K562 (cell line): ENCODE results near the gene TMEM158. TPM values are rescaled to one million over a fixed set of nuclear protein-coding genes. Genes with fewer than 3 reads are reported as not detected.

Experiments used
- DMBX1 ChIP-seq: fragments of 250-450 bp; sonication (Bioruptor Pico); IDR thresholded peaks from 2 replicates; pipeline ENCODE4 v1.8.0; 2022; ENCODE audit warnings: inconsistent platforms, mild to moderate bottlenecking, moderate library complexity, borderline replicate concordance
- EGR1 ChIP-seq: fragments of 450-650 bp; conservative IDR thresholded peaks from 2 replicates; pipeline ENCODE4 v1.6.1; 2017; ENCODE audit warnings: mild to moderate bottlenecking
- FOXP1 ChIP-seq: sonication (generic); formaldehyde crosslinking; IDR thresholded peaks from 2 replicates; pipeline ENCODE4 v1.8.0; 2022; ENCODE audit warnings: mild to moderate bottlenecking, missing genetic modification reagents
- GATAD2B ChIP-seq: fragments of 450-650 bp; IDR thresholded peaks from 2 replicates; pipeline ENCODE4 v1.6.1; 2017; ENCODE audit warnings: mild to moderate bottlenecking, borderline replicate concordance
- HDAC3 ChIP-seq: fragments of 450-650 bp; IDR thresholded peaks from 2 replicates; pipeline ENCODE4 v1.6.1; 2018; ENCODE audit warnings: borderline replicate concordance, mild to moderate bottlenecking, moderate library complexity; ENCODE audit not compliant: partially characterized antibody
- KLF16 ChIP-seq: IDR thresholded peaks from 2 replicates; pipeline ENCODE4 v1.6.1; 2016; ENCODE audit warnings: antibody characterized with exemption
- MEIS2 ChIP-seq: fragments of 450-650 bp; IDR thresholded peaks from 2 replicates; pipeline ENCODE4 v1.6.1; 2014; ENCODE audit warnings: mild to moderate bottlenecking; ENCODE audit not compliant: partially characterized antibody
- SIN3A ChIP-seq, 2 experiments: fragments of 150-350 bp in 1 of 2; IDR thresholded peaks; 2 replicates each; pipeline ENCODE4 v1.6.1; 2011 to 2016; ENCODE audit warnings: borderline replicate concordance in 2 of 2, low read depth in 2 of 2, low read length in 2 of 2, mild to moderate bottlenecking in 2 of 2, moderate library complexity in 2 of 2; ENCODE audit not compliant: control insufficient read depth in 1 of 2
- TCF3 ChIP-seq: sonication (generic); formaldehyde crosslinking; IDR thresholded peaks from 2 replicates; pipeline ENCODE4 v1.4.0; 2020; ENCODE audit warnings: mild to moderate bottlenecking, missing genetic modification reagents
- ZKSCAN3 ChIP-seq: fragments of 250-450 bp; sonication (Bioruptor Pico); IDR thresholded peaks from 2 replicates; pipeline ENCODE4 v1.4.0; 2020
- ZNF551 ChIP-seq: fragments of 250-450 bp; sonication (Bioruptor Pico); IDR thresholded peaks from 2 replicates; pipeline ENCODE4 v1.5.0; 2021; ENCODE audit warnings: mild to moderate bottlenecking, moderate library complexity
- polyA plus RNA-seq, 8 experiments: library from polyadenylated mRNA; depleted of rRNA in 4 of 8; stranded (reverse) in 5 of 8; unstranded in 3 of 8; fragments of >200 nt; fragmentation: Nextera tagmentation in 2 of 8; fragmentation: Illumina TruSeq in 1 of 8; extraction: Ambion mirVana in 2 of 8; extraction: Trizol in 1 of 8; gene quantifications; 2 replicates each; pipeline versions ENCODE4 v1.2.1 to v1.2.3, GENCODE V29; 2011 to 2014; ENCODE audit warnings: inconsistent platforms in 1 of 8, missing spikeins in 1 of 8
- total RNA-seq, 7 experiments: library from RNA; depleted of rRNA in 6 of 7; stranded (reverse); fragments of >200 nt in 6 of 7; fragmentation: Illumina TruSeq in 2 of 7; extraction: Trizol in 2 of 7; gene quantifications; 2 replicates each; pipeline versions ENCODE4 v1.2.1 to v1.2.3, GENCODE V29; 2011 to 2021; ENCODE audit warnings: low replicate concordance in 1 of 7
- TF ChIP-seq, protein P1 (sequence below): sonication (generic); IDR thresholded peaks from 2 replicates; pipeline ENCODE4 v1.6.1; 2016
- TF ChIP-seq, protein P2 (sequence below): fragments of 450-650 bp; formaldehyde crosslinking; IDR thresholded peaks from 2 replicates; pipeline ENCODE4 v1.4.0; 2020; ENCODE audit warnings: mild to moderate bottlenecking, moderate library complexity
- TF ChIP-seq, protein P3 (sequence below): fragments of 450-650 bp; IDR thresholded peaks from 2 replicates; pipeline ENCODE4 v1.6.1; 2016
- TF ChIP-seq, protein P4 (sequence below): IDR thresholded peaks from 2 replicates; pipeline ENCODE4 v1.6.1; 2011; ENCODE audit not compliant: insufficient read length; ENCODE audit errors: extremely low read depth
- TF ChIP-seq, protein P5 (sequence below), 2 experiments: IDR thresholded peaks; 2 replicates each; pipeline ENCODE4 v1.6.1; 2011; ENCODE audit warnings: borderline replicate concordance in 1 of 2, control low read depth in 1 of 2, low read depth in 1 of 2, low read length in 1 of 2, mild to moderate bottlenecking in 1 of 2, mixed read lengths in 1 of 2, moderate library complexity in 1 of 2; ENCODE audit not compliant: insufficient read depth in 1 of 2, insufficient read length in 1 of 2, poor library complexity in 1 of 2, severe bottlenecking in 1 of 2; ENCODE audit errors: extremely low read depth in 1 of 2
- TF ChIP-seq, protein P6 (sequence below): fragments of 450-650 bp; IDR thresholded peaks from 2 replicates; pipeline ENCODE4 v1.6.1; 2018; ENCODE audit warnings: mild to moderate bottlenecking, low read depth; ENCODE audit not compliant: partially characterized antibody
- TF ChIP-seq, protein P7 (sequence below), 2 experiments: fragments of 450-650 bp in 1 of 2; sonication (generic) in 1 of 2; formaldehyde crosslinking; conservative IDR thresholded peaks; 2 replicates each; pipeline versions ENCODE4 v1.4.0 to v1.8.1; 2020 to 2022; ENCODE audit warnings: mild to moderate bottlenecking in 1 of 2, missing genetic modification reagents in 1 of 2

TMEM158 gene
- total and polyA plus RNA-seq, 9 of the 15 experiments (the other 6 are each of a cell fraction or from before 2014, with no cell fraction given): 2.2 to 46.5 (median 8.4) TPM

DNA sequence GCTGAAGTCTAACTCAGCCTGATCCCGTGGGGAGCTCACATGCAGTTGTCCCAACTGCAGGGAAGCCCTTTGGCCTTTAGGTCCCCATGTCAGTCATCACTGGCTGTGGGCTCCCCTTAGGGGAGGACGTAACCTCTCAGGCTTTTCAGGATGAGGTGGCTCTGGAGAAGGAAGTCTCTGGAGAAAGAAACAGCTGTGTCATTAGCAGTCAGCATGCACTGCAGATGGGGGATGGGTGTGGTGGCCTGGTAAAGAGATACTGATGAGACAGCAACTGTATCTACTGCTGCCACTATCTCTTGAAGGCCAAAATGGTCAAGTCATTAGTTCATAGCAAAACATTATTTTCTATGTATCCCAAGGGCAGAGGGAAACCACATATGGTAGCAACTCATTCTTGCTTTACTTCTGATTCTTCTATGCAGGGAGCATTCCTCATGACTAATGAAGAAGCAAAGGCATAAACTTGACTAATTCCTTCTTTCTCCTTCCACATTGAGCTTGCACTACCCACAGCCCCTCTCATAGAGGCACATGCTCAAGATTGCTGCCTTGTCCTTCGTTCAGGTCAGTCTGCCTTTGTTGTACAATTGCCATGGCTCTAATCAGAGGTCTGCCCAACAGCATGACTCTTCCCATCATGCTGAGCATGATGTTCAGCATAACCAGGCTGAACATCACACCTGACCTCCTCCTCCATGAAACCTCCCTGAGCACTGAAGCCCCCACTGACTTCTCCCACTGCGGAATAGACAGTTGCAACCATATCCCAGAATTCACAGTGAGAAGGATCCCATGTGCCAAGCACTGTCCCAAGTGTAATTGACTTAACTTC lies 47.8 kb upstream of the TMEM158 start (continued):
- TF ChIP-seq, protein P1, sequence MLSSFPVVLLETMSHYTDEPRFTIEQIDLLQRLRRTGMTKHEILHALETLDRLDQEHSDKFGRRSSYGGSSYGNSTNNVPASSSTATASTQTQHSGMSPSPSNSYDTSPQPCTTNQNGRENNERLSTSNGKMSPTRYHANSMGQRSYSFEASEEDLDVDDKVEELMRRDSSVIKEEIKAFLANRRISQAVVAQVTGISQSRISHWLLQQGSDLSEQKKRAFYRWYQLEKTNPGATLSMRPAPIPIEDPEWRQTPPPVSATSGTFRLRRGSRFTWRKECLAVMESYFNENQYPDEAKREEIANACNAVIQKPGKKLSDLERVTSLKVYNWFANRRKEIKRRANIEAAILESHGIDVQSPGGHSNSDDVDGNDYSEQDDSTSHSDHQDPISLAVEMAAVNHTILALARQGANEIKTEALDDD: peak; percentile 71; the same call in 1 of the 2 replicates
- TF ChIP-seq, protein P2, sequence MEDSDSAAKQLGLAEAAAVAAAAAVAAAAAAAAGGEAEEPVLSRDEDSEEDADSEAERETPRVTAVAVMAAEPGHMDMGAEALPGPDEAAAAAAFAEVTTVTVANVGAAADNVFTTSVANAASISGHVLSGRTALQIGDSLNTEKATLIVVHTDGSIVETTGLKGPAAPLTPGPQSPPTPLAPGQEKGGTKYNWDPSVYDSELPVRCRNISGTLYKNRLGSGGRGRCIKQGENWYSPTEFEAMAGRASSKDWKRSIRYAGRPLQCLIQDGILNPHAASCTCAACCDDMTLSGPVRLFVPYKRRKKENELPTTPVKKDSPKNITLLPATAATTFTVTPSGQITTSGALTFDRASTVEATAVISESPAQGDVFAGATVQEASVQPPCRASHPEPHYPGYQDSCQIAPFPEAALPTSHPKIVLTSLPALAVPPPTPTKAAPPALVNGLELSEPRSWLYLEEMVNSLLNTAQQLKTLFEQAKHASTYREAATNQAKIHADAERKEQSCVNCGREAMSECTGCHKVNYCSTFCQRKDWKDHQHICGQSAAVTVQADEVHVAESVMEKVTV (CRISPR knock-in tag): no peak
- TF ChIP-seq ZNF551 (CRISPR knock-in tag): no peak
- TF ChIP-seq FOXP1: no peak
- peak; percentile 95 for TF ChIP-seq MEIS2
- TF ChIP-seq, protein P3, sequence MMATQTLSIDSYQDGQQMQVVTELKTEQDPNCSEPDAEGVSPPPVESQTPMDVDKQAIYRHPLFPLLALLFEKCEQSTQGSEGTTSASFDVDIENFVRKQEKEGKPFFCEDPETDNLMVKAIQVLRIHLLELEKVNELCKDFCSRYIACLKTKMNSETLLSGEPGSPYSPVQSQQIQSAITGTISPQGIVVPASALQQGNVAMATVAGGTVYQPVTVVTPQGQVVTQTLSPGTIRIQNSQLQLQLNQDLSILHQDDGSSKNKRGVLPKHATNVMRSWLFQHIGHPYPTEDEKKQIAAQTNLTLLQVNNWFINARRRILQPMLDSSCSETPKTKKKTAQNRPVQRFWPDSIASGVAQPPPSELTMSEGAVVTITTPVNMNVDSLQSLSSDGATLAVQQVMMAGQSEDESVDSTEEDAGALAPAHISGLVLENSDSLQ: peak; percentile 95
- peak; percentile 86 for TF ChIP-seq HDAC3
- TF ChIP-seq, protein P4, sequence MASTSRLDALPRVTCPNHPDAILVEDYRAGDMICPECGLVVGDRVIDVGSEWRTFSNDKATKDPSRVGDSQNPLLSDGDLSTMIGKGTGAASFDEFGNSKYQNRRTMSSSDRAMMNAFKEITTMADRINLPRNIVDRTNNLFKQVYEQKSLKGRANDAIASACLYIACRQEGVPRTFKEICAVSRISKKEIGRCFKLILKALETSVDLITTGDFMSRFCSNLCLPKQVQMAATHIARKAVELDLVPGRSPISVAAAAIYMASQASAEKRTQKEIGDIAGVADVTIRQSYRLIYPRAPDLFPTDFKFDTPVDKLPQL: no peak
- TF ChIP-seq, protein P5, sequence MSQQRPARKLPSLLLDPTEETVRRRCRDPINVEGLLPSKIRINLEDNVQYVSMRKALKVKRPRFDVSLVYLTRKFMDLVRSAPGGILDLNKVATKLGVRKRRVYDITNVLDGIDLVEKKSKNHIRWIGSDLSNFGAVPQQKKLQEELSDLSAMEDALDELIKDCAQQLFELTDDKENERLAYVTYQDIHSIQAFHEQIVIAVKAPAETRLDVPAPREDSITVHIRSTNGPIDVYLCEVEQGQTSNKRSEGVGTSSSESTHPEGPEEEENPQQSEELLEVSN (IDR thresholded peaks at IDR 0.05; ENCODE audit: borderline replicate concordance in 1 of 2, extremely low read depth in 1 of 2, insufficient read depth in 1 of 2, insufficient read length in 1 of 2, low read depth in 1 of 2, low read length in 1 of 2, poor library complexity in 1 of 2, severe bottlenecking in 1 of 2): peak in 1 of 2 experiments; percentile 63
- no peak for TF ChIP-seq SIN3A (IDR thresholded peaks at IDR 0.05; ENCODE audit: borderline replicate concordance in 2 of 2, control insufficient read depth in 1 of 2, low read depth in 2 of 2, low read length in 2 of 2)
- peak; percentile 92 for TF ChIP-seq GATAD2B
- TF ChIP-seq, protein P6, sequence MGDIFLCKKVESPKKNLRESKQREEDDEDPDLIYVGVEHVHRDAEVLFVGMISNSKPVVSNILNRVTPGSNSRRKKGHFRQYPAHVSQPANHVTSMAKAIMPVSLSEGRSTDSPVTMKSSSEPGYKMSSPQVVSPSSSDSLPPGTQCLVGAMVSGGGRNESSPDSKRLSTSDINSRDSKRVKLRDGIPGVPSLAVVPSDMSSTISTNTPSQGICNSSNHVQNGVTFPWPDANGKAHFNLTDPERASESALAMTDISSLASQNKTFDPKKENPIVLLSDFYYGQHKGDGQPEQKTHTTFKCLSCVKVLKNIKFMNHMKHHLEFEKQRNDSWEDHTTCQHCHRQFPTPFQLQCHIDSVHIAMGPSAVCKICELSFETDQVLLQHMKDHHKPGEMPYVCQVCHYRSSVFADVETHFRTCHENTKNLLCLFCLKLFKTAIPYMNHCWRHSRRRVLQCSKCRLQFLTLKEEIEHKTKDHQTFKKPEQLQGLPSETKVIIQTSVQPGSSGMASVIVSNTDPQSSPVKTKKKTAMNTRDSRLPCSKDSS: no peak
- TF ChIP-seq, protein P7, sequence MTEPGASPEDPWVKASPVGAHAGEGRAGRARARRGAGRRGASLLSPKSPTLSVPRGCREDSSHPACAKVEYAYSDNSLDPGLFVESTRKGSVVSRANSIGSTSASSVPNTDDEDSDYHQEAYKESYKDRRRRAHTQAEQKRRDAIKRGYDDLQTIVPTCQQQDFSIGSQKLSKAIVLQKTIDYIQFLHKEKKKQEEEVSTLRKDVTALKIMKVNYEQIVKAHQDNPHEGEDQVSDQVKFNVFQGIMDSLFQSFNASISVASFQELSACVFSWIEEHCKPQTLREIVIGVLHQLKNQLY (CRISPR knock-in tag; conservative IDR thresholded peaks at IDR 0.05): no peak
- TF ChIP-seq KLF16: peak; percentile 55; the same call in 1 of the 2 replicates
- peak; percentile 31; the same call in 1 of the 2 replicates for TF ChIP-seq EGR1
- TF ChIP-seq DMBX1 (CRISPR knock-in tag): 0 out of 2 replicates have a peak, but pooled peaks have one; percentile 40
- TF ChIP-seq TCF3 (CRISPR knock-in tag): peak; percentile 85
- no peak for TF ChIP-seq ZKSCAN3 (CRISPR knock-in tag)
